Right lobe of liver (tissue), 6 donors: ENCODE results near the gene RRAGD. TPM values are rescaled to one million over a fixed set of nuclear protein-coding genes. Genes with fewer than 3 reads are reported as not detected.

Experiments
- ATAC-seq, 4 donors: fragments of 200-7000 bp; cut with Tn5 transposase; one replicate each; pipeline ENCODE4 v1.9.1; 2020; ENCODE audit warnings: mild to moderate bottlenecking in 4 of 4, moderate library complexity in 4 of 4
- DNase-seq, 3 donors: peaks; one replicate each; pipeline ENCODE4 v3.0.0-alpha.2; 2020
- H3K27ac ChIP-seq, 3 donors: fragments of 200-600 bp; one replicate each; pipeline ENCODE4 v1.8.0; 2022
- H3K27me3 ChIP-seq, 2 donors: fragments of 200-600 bp; one replicate each; pipeline ENCODE4 v1.8.0; 2022
- H3K36me3 ChIP-seq, 4 donors: fragments of 200-600 bp; sonication (generic) in 1 of 4; one replicate each; pipeline versions ENCODE4 v1.5.1 to v1.8.0; 2017 to 2022; ENCODE audit warnings: control low read depth in 1 of 4
- H3K4me1 ChIP-seq, 4 donors: fragments of 200-600 bp; sonication (generic) in 1 of 4; one replicate each; pipeline versions ENCODE4 v1.5.1 to v1.8.0; 2017 to 2022; ENCODE audit warnings: control low read depth in 1 of 4
- H3K4me3 ChIP-seq, 3 donors: fragments of 200-600 bp; one replicate each; pipeline ENCODE4 v1.8.0; 2022
- H3K9me3 ChIP-seq, 4 donors: fragments of 200-600 bp; sonication (generic) in 1 of 4; one replicate each; pipeline versions ENCODE4 v1.5.1 to v1.8.0; 2017 to 2022; ENCODE audit warnings: control low read depth in 1 of 4
- POLR2A ChIP-seq: fragments of 450-650 bp; IDR thresholded peaks from one replicate; pipeline ENCODE4 v1.6.1; 2017; ENCODE audit warnings: antibody characterized with exemption, mild to moderate bottlenecking
- WGBS: methylation state at CpG from one replicate; pipeline ENCODE4 v1.1.6; 2018; ENCODE audit warnings: low coverage, low lambda C conversion rate; ENCODE audit not compliant: insufficient coverage; ENCODE audit errors: missing lambda C conversion rate; 5-methylcytosine and 5-hydroxymethylcytosine counted together
- intact Hi-C, 2 donors: fragments of 100-400 bp; cut with DNase I; formaldehyde crosslinking; loops; one replicate each; pipeline versions ENCODE4 v1.11.2 to v1.14.1; 2022
- total RNA-seq, 6 experiments: library from RNA; depleted of rRNA in 2 of 6; stranded (reverse); fragments of >200 nt in 2 of 6; fragmentation: NEBNext Ultra II Directional in 3 of 6; extraction: Animal tissue kit (Norgen Biotek cat#: 25700) in 3 of 6; gene quantifications; one replicate each; pipeline versions ENCODE4 v1.1.0 to v1.2.4, GENCODE V29; 2016 to 2023
- TF ChIP-seq, protein P1 (sequence below), 4 donors: fragments of 200-600 bp in 3 of 4; fragments of 450-650 bp in 1 of 4; IDR thresholded peaks; one replicate each; pipeline versions ENCODE4 v1.5.1 to v1.8.0; 2016 to 2022; ENCODE audit warnings: antibody characterized with exemption in 4 of 4, mild to moderate bottlenecking in 2 of 4
- donor health status: DM: no; HTN: yes; CAD: no.
- donor health status: DM: no; HTN: no; CAD: no.
- donor health status: DM: no; HTN: no; CAD: no.
- donor health status: DM: no; HTN: yes; CAD: no.
- donor health status: DM: no; HTN: yes; CAD: no.

RRAGD gene
- total RNA-seq, 6 experiments from 2014 or later: 7.1 to 18.7 (median 12.2) TPM

DNA sequence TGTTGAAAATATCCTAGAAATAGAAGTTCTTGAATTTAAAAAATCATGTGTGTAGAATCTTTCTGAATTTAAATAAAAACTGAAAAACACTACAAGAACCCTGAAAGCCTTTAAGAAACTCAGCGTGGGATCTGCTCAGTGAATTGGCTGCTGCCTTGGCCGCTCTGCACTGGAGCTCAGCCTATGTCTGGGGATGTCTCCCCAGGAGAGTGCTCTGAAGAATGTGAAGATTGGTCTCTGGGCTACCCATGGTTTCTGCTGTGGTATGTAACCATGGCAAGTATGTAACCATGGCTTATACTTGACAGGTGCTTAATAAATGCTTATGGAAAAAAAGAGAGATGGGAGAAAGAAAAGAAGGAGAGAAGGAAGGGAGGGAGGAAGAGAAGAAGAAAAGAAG lies 3.1 kb upstream of the RRAGD start:
- peaks cover 0 to 8% (median 0%) of the 10 kb centered on the region in 4 donors for H3K4me1 ChIP-seq
- intact Hi-C loops: no loop called here
- TF ChIP-seq POLR2A: no peak
- TF ChIP-seq, protein P1, sequence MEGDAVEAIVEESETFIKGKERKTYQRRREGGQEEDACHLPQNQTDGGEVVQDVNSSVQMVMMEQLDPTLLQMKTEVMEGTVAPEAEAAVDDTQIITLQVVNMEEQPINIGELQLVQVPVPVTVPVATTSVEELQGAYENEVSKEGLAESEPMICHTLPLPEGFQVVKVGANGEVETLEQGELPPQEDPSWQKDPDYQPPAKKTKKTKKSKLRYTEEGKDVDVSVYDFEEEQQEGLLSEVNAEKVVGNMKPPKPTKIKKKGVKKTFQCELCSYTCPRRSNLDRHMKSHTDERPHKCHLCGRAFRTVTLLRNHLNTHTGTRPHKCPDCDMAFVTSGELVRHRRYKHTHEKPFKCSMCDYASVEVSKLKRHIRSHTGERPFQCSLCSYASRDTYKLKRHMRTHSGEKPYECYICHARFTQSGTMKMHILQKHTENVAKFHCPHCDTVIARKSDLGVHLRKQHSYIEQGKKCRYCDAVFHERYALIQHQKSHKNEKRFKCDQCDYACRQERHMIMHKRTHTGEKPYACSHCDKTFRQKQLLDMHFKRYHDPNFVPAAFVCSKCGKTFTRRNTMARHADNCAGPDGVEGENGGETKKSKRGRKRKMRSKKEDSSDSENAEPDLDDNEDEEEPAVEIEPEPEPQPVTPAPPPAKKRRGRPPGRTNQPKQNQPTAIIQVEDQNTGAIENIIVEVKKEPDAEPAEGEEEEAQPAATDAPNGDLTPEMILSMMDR (IDR thresholded peaks at IDR 0.05): no peak
- H3K27me3 ChIP-seq: no peaks in the 10 kb centered on the region
- WGBS: 81% methylated on average over 2 of the region's 2 CpGs
- DNase-seq (no peak), ATAC-seq (no peak)
- no peak overlapping the region for H3K27ac ChIP-seq
- no peak overlapping the region for H3K4me3 ChIP-seq
- no peaks in the 10 kb centered on the region for H3K9me3 ChIP-seq
- no peaks in the 10 kb centered on the region for H3K36me3 ChIP-seq

DNA sequence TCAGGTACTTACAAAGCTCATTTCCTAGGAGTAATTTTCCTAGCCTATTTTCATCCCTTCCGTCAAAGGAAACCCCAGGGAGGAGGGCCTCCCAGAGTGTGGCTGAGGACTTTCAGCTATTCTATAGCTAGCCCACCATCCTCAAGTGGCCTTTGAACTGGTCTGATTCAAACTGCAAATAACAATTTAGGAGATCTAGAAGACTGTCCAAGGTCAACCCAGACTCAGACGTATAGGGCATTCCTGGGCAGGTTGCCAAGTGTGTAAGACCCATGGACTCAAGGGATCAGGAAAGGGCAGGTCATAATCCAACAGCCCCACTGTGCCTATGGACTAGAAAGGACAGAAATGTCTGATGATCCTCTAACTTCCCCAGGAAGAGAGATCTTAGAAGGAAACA lies 2.1 kb upstream of the RRAGD start:
- no peaks in the 10 kb centered on the region for H3K9me3 ChIP-seq
- peaks cover 0 to 8% (median 0%) of the 10 kb centered on the region in 4 donors for H3K4me1 ChIP-seq
- no peaks in the 10 kb centered on the region for H3K36me3 ChIP-seq
- H3K27ac ChIP-seq: no peak overlapping the region
- intact Hi-C loops: no loop called here
- DNase-seq (no peak), ATAC-seq (no peak)
- TF ChIP-seq, protein P1 (IDR thresholded peaks at IDR 0.05): no peak
- TF ChIP-seq POLR2A: no peak
- H3K4me3 ChIP-seq: no peak overlapping the region
- WGBS: 0% methylated on average over 2 of the region's 2 CpGs
- no peaks in the 10 kb centered on the region for H3K27me3 ChIP-seq

DNA sequence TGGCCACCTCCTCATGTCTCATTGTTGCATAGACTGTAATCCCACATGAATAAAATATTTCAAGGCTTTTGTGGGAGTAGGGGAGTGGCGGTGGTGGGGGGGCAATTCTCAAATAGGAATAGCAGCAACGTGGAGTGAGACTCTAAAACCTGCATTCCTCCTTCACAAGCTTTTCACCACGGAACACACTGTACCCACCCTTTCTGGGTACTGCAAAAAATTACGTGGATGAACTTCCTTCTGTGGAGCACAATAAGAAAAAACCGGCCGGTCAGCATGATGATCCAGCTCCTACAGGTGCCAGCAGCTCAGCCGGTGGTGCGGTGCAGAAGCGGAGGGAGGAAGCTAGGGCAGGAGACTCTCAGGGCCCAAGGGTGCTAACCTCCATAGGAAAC lies 930 bp upstream of the RRAGD start:
- Histone ChIP-seq H3K27ac (no peak overlapping the region), H3K4me3 (peak overlapping the region; percentile 70 to 90 (median 76)), H3K4me1 (peaks cover 0 to 8% (median 0%) of the 10 kb centered on the region in 4 donors), H3K27me3 (no peaks in the 10 kb centered on the region), H3K36me3 (no peaks in the 10 kb centered on the region), H3K9me3 (no peaks in the 10 kb centered on the region)
- WGBS: 36% methylated on average over 9 of the region's 9 CpGs
- ATAC-seq: no peak
- TF ChIP-seq POLR2A: no peak
- TF ChIP-seq, protein P1 (IDR thresholded peaks at IDR 0.05): no peak
- intact Hi-C loops: no loop called here
- DNase-seq: peak in 1 of 3 donors; percentile 25

DNA sequence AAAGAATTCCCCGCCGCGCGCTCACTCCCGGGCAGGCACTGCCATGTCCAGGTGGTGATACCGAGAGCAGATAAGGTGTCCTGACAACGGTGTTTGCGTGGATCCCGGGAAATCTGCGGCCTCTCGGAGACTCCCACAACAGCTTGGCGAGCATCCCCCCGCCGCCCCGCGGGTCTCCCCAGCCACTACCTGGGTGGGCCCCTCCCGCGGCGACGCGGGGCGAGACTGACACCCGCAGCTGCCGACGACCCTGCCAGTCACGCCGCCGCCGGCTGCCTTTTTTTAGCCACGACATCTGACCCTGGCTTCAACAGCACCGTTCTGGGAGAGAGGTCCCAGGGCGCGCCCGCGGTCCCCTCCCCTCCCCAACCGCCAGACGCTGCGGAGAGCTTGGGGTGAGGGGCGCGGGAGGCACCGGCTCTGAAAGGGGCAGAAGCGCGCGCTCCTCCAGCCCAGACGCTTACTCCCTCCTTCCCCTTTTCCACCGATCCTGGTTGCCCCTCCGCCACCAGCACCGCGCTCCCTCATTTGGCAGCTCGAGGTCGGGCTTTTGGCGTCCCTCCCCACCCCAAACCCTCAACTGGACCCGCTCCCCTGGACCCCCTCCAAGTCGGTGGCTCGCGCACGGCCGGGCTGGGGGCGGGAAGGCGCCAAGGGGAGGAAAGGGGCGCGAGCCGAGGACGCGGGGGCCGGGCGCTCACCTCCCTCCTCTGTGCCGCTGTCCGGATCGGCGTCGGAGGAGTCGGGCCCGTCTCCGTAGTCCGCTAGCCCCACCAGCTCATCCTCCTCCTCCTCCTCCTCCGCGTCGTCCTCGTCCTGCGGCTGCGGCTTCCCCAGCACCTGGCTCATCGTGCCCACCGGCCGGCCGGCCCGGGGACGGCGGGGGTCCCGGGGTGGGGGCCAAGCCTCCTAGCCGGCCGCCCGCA lies 665 bp downstream of the RRAGD start:
- 2% methylated on average over 20 of the region's 93 CpGs for WGBS
- peak overlapping the region; percentile 70 to 90 (median 76) for H3K4me3 ChIP-seq
- H3K9me3 ChIP-seq: no peaks in the 10 kb centered on the region
- intact Hi-C loops: no loop called here
- H3K27ac ChIP-seq: peak overlapping the region; percentile 47 to 70 (median 55)
- no peaks in the 10 kb centered on the region for H3K27me3 ChIP-seq
- peaks cover 0 to 8% (median 0%) of the 10 kb centered on the region in 4 donors for H3K4me1 ChIP-seq
- peak; percentile 60 to 74 (median 63) for DNase-seq
- no peaks in the 10 kb centered on the region for H3K36me3 ChIP-seq
- peak; percentile 58 to 68 (median 65) for ATAC-seq
- no peak for TF ChIP-seq POLR2A
- TF ChIP-seq, protein P1 (IDR thresholded peaks at IDR 0.05): no peak
